NCI-H1105 treated with DMSO at 0.1 percent for 48 hours (cell line): ENCODE results near the gene PPP1R14B.

Experiments
- DNase-seq: peaks from one replicate; lab custom pipeline; 2025; lab: John Stamatoyannopoulos, UW

PPP1R14B gene

GRCh38 chr11:64281957-64282770 lies 35.4 kb upstream of the PPP1R14B start:
- no peak for DNase-seq

- no peak for DNase-seq
These were observed 31.9 kb upstream of the PPP1R14B start for GRCh38 chr11:64278576-64279190.

GRCh38 chr11:64276653-64277431 lies 30.1 kb upstream of the PPP1R14B start:
- no peak for DNase-seq

- no peak for DNase-seq
These were observed 29.1 kb upstream of the PPP1R14B start for GRCh38 chr11:64275841-64276240.

GRCh38 chr11:64275031-64275800 lies 28.5 kb upstream of the PPP1R14B start:
- no peak for DNase-seq

GRCh38 chr11:64269540-64270220 lies 22.9 kb upstream of the PPP1R14B start:
- peak; percentile 99 for DNase-seq

- DNase-seq: no peak
These were observed 22.3 kb upstream of the PPP1R14B start for GRCh38 chr11:64268893-64269539.

- peak; percentile 6 for DNase-seq
These were observed 21.5 kb upstream of the PPP1R14B start for GRCh38 chr11:64268025-64268892.

- no peak for DNase-seq
These were observed 20.6 kb upstream of the PPP1R14B start for GRCh38 chr11:64267207-64267945.

GRCh38 chr11:64266339-64266738 lies 19.6 kb upstream of the PPP1R14B start:
- no peak for DNase-seq

- DNase-seq: no peak
These were observed 18.7 kb upstream of the PPP1R14B start for GRCh38 chr11:64265176-64266160.

- no peak for DNase-seq
These were observed 17.7 kb upstream of the PPP1R14B start for GRCh38 chr11:64264371-64264852.

- no peak for DNase-seq
These were observed 17.2 kb upstream of the PPP1R14B start for GRCh38 chr11:64263947-64264317.

GRCh38 chr11:64263021-64263946 lies 16.5 kb upstream of the PPP1R14B start:
- no peak for DNase-seq

GRCh38 chr11:64262271-64263002 lies 15.7 kb upstream of the PPP1R14B start:
- DNase-seq: no peak

- DNase-seq: no peak
These were observed 14.9 kb upstream of the PPP1R14B start for GRCh38 chr11:64261556-64262080.
